Measurements from ENCODE around the gene WAC.

WAC gene

GRCh38 chr10:28503114-28503513, 29.8 kb upstream of the WAC start:
- no peak overlapping the region for H2AFZ ChIP-seq (ENCODE audit: low read length)

GRCh38 chr10:28505359-28505959, 27.5 kb upstream of the WAC start:
- no peaks in the 10 kb centered on the region for H4K20me1 ChIP-seq (ENCODE audit: insufficient read depth, low read length)
- no peak overlapping the region for H3K4me2 ChIP-seq (ENCODE audit: low read length)
- H3F3A ChIP-seq (ENCODE audit: insufficient read depth, low read length), result no peaks in the 10 kb centered on the region
- no peak overlapping the region for H3K27ac ChIP-seq (ENCODE audit: low read depth, low read length, poor library complexity, severe bottlenecking)
- no peaks in the 10 kb centered on the region for H3K27me3 ChIP-seq (ENCODE audit: insufficient read depth, low read length)
- H3K4me1 ChIP-seq (ENCODE audit: insufficient read depth, low read length, severe bottlenecking), result no peaks in the 10 kb centered on the region
- TF ChIP-seq EZH2 (IDR thresholded peaks at IDR 0.05; ENCODE audit: borderline replicate concordance, low read length), result no peak
- no peak for TF ChIP-seq CTCF (IDR thresholded peaks at IDR 0.05; ENCODE audit: low read length)
- H2AFZ ChIP-seq (ENCODE audit: low read length), result no peak overlapping the region
- no peaks in the 10 kb centered on the region for H3K36me3 ChIP-seq (ENCODE audit: insufficient read depth, low read length)
- H3K79me2 ChIP-seq (ENCODE audit: insufficient read depth, low read length), result no peaks in the 10 kb centered on the region
- H3K4me3 ChIP-seq (ENCODE audit: low read depth, low read length, poor library complexity, severe bottlenecking), result no peak overlapping the region
- no peaks in the 10 kb centered on the region for H3K9me2 ChIP-seq (ENCODE audit: low read depth, low read length)
- H3K9ac ChIP-seq (ENCODE audit: low read length), result no peak overlapping the region
- no peaks in the 10 kb centered on the region for H3K9me3 ChIP-seq (ENCODE audit: low read length)

More at GRCh38 chr10:28503114-28503513, 29.8 kb upstream of the WAC start:
- Histone ChIP-seq H3K4me3 (ENCODE audit: low read depth, low read length, poor library complexity, severe bottlenecking) (no peak overlapping the region), H4K20me1 (ENCODE audit: insufficient read depth, low read length) (no peaks in the 10 kb centered on the region), H3K9me2 (ENCODE audit: low read depth, low read length) (no peaks in the 10 kb centered on the region), H3K4me2 (ENCODE audit: low read length) (no peak overlapping the region), H3K9me3 (ENCODE audit: low read length) (no peaks in the 10 kb centered on the region), H3K36me3 (ENCODE audit: insufficient read depth, low read length) (no peaks in the 10 kb centered on the region), H3F3A (ENCODE audit: insufficient read depth, low read length) (no peaks in the 10 kb centered on the region), H3K9ac (ENCODE audit: low read length) (no peak overlapping the region), H3K79me2 (ENCODE audit: insufficient read depth, low read length) (no peaks in the 10 kb centered on the region), H3K27me3 (ENCODE audit: insufficient read depth, low read length) (no peaks in the 10 kb centered on the region), H3K27ac (ENCODE audit: low read depth, low read length, poor library complexity, severe bottlenecking) (no peak overlapping the region), H3K4me1 (ENCODE audit: insufficient read depth, low read length, severe bottlenecking) (no peaks in the 10 kb centered on the region)
- TF ChIP-seq EZH2 (IDR thresholded peaks at IDR 0.05; ENCODE audit: borderline replicate concordance, low read length), result no peak
- no peak for TF ChIP-seq CTCF (IDR thresholded peaks at IDR 0.05; ENCODE audit: low read length)

- Histone ChIP-seq H3K4me2 (ENCODE audit: low read length) (no peak overlapping the region), H4K20me1 (ENCODE audit: insufficient read depth, low read length) (no peaks in the 10 kb centered on the region), H3K9me2 (ENCODE audit: low read depth, low read length) (no peaks in the 10 kb centered on the region), H3K27ac (ENCODE audit: low read depth, low read length, poor library complexity, severe bottlenecking) (no peak overlapping the region), H3K9ac (ENCODE audit: low read length) (no peak overlapping the region), H3K36me3 (ENCODE audit: insufficient read depth, low read length) (no peaks in the 10 kb centered on the region), H3K4me3 (ENCODE audit: low read depth, low read length, poor library complexity, severe bottlenecking) (no peak overlapping the region), H3K9me3 (ENCODE audit: low read length) (no peaks in the 10 kb centered on the region), H3K4me1 (ENCODE audit: insufficient read depth, low read length, severe bottlenecking) (no peaks in the 10 kb centered on the region), H3F3A (ENCODE audit: insufficient read depth, low read length) (no peaks in the 10 kb centered on the region), H3K27me3 (ENCODE audit: insufficient read depth, low read length) (no peaks in the 10 kb centered on the region), H3K79me2 (ENCODE audit: insufficient read depth, low read length) (no peaks in the 10 kb centered on the region), H2AFZ (ENCODE audit: low read length) (no peak overlapping the region)
- TF ChIP-seq CTCF (IDR thresholded peaks at IDR 0.05; ENCODE audit: low read length), result no peak
- TF ChIP-seq EZH2 (IDR thresholded peaks at IDR 0.05; ENCODE audit: borderline replicate concordance, low read length), result no peak
Observed at GRCh38 chr10:28508304-28508925, 24.5 kb upstream of the WAC start.
